ENCODE results near the gene RHOBTB1.
"Not testable (repeated sequence)": the region's sequence is repeated elsewhere in the genome, so short reads cannot be mapped to it uniquely, and the experiment has no call there.

Gene RHOBTB1

DNA sequence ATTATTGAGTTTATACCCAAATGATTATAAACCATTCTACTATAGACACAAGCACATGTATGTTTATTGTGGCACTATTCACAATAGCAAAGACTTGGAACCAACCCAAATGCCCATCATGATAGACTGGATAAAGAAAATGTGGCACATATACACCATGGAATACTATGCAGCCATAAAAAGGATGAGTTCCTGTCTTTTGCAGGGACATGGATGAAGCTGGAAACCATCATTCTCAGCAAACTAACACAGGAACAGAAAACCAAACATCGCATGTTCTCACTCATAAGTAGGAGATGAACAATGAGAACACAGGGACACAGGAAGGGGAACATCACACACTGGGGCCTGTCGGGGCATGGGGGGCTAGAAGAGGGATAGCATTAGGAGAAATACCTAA lies 28.2 kb upstream of the RHOBTB1 start:
- H3K9me3 Mint-ChIP-seq, H3K36me3 Mint-ChIP-seq, H3K4me3 Mint-ChIP-seq, H3K27ac Mint-ChIP-seq, H3K4me1 Mint-ChIP-seq: not testable (repeated sequence)
- peaks cover 11% of the 10 kb centered on the region for H3K27me3 Mint-ChIP-seq

DNA sequence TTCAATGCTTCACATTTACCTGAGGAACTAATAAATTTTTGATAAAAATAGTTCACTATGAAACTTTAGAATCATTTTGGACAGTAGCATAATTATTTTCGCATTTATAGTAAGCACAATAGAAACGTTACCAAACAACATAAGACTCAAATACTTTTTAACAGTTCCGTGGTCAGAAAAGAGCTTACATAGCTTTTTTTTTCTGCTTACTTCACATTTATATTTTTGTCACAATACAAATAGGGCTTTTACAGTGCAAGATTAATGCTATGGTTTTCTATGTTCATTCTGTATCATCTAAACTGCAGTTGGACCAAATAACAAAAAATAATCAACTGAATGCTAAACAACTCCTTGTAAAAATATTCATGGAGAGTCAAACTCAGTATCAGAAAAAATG lies 26.5 kb upstream of the RHOBTB1 start:
- Mint-ChIP-seq H3K9me3 (no peaks in the 10 kb centered on the region), H3K4me1 (no peaks in the 10 kb centered on the region), H3K4me3 (no peak overlapping the region), H3K27me3 (peaks cover 12% of the 10 kb centered on the region), H3K36me3 (no peaks in the 10 kb centered on the region), H3K27ac (no peak overlapping the region)

DNA sequence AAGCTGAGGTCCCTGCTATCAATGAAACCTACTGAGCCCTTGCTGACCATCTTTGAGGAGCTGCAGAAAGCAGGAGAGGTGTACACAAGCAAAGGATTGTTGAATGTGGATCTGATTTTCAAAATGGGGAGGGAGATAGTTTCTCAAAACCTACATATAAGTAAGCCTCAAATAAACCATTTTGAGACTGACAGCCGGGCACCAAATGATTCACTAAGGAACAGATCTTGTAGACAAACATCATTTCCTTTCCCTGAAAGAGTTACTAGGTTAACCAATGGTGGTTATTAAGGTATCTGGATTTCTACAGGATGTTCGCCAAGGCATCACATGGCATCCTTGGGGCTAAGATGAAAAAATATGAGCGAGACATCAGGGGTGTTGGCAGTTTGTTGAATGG lies 24.5 kb upstream of the RHOBTB1 start:
- no peaks in the 10 kb centered on the region for H3K36me3 Mint-ChIP-seq
- H3K27me3 Mint-ChIP-seq = peaks cover 17% of the 10 kb centered on the region
- no peak overlapping the region for H3K4me3 Mint-ChIP-seq
- no peaks in the 10 kb centered on the region for H3K9me3 Mint-ChIP-seq
- no peak overlapping the region for H3K27ac Mint-ChIP-seq
- H3K4me1 Mint-ChIP-seq = peaks cover 4% of the 10 kb centered on the region

DNA sequence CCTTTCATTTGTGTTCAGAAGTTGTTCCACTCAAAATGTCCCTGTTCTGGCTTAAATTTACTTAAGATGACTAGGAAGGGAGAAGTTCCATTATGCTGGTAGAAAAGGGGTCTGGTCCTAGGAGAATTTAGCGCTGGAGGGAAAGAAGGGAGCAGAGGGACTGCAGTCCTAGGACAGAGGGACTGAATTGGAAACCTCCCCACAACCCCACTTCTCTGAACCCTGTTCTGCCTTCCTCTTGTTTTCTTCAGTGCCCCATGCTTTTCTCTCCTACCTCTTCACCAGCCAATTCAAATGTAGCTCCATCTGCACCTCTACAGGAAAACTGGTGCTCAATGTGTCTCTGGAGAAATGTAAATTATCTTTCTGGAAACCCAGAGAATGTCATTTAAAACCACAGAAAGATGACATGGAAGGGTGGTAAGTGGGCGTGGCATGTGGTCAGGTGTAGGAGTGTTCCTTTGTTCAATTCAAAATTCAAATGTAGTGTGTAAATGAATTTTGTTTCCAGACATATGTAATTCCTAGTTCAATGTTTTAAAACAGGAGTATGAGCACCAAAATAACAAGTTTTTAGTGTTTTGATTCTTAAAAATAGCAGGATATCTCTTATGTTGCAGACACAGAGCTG lies 24.0 kb upstream of the RHOBTB1 start:
- H3K27ac Mint-ChIP-seq = no peak overlapping the region
- no peaks in the 10 kb centered on the region for H3K9me3 Mint-ChIP-seq
- H3K4me1 Mint-ChIP-seq = peaks cover 4% of the 10 kb centered on the region
- H3K27me3 Mint-ChIP-seq = peaks cover 17% of the 10 kb centered on the region
- H3K36me3 Mint-ChIP-seq = no peaks in the 10 kb centered on the region
- no peak overlapping the region for H3K4me3 Mint-ChIP-seq

DNA sequence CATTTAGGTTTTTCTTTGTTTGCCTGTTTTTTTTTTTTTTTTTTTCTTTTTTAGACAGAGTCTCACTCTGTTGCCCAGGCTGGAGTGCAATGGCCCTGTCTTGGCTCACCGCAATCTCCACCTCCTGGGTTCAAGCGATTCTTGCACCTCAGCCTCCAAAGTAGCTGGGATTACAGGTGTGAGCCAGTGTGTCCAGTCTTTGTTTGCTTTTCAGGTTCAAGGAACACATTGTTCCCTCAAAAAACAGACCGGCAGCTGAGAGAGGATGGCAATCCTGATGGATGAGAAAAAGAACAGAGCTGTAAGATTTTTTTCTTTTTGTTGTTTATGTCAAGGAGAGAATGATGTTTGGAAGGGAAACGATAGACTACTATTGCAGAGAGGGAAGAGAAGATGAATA lies 23.3 kb upstream of the RHOBTB1 start:
- Mint-ChIP-seq H3K27ac (no peak overlapping the region), H3K27me3 (peaks cover 17% of the 10 kb centered on the region)

DNA sequence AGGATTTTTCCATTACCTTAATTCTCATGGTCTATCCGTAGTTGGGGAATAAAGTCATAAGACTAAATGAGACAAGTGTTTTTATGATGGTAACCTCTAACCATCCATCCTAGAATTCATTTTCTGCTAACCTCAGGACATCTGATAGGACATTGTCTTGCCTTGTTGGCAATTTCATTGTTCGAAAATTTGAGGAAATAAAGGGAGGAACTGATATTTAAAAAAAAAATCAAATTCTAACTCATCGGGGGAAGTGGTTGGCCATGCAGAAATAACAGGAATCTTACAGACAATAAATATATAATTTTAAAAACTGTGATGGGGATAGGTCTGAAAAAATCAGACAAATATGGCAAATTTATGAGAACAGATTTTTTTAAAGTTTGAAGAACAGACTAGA lies 21.7 kb upstream of the RHOBTB1 start:
- Mint-ChIP-seq H3K36me3 (no peaks in the 10 kb centered on the region), H3K27me3 (peaks cover 15% of the 10 kb centered on the region), H3K27ac (no peak overlapping the region), H3K9me3 (no peaks in the 10 kb centered on the region), H3K4me3 (no peak overlapping the region), H3K4me1 (peaks cover 4% of the 10 kb centered on the region)

More for the DNA sequence above, 23.3 kb upstream of the RHOBTB1 start:
- Mint-ChIP-seq H3K4me3 (no peak overlapping the region), H3K36me3 (no peaks in the 10 kb centered on the region), H3K9me3 (no peaks in the 10 kb centered on the region), H3K4me1 (peaks cover 4% of the 10 kb centered on the region)

DNA sequence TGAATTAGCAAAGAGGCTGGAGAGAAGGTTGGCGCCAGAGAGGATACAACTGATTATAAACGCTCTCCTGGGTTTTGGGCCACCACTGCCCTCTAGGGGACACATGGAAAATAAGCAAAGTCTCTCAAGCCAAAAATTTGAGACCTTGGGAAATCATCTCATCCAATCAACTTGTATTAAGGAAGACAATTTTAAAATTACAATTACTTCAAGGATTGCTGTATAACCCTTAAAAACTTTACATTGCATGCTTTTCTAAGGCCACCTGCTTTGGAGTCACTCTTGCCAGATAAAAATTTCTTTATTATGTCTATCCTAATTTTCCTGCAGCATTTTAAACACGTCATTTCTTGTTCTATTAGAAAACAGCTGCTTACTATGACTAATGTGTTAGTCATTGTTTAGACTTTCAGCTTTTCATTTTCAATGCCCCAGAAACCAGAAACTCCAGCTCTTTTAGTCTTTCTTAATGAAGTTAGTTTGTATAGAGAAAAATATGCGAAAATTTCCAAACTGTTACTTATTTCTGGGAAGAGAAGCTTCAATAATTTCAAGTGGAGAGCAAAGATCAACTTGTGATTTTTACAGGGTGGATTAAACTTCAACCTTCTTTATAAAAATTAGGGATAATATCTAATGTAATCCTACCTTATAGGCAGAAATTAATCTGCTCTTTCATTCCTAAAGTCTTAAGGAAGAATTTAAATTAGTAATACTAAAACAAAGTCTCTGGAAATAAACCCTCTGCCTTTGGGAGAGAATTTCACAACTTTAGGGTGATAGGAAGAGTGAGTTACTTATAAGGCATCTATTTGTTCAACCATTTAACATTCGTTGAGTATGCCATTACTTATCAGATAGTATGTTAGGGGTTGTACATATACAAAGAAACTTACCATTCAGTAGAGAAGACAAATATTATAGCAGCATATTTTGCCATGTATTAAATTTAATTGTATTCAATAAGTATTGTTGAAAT lies 20.6 kb upstream of the RHOBTB1 start:
- no peak overlapping the region for H3K27ac Mint-ChIP-seq
- H3K9me3 Mint-ChIP-seq = no peaks in the 10 kb centered on the region
- no peak overlapping the region for H3K4me3 Mint-ChIP-seq
- no peaks in the 10 kb centered on the region for H3K36me3 Mint-ChIP-seq
- H3K27me3 Mint-ChIP-seq = peaks cover 15% of the 10 kb centered on the region
- peaks cover 4% of the 10 kb centered on the region for H3K4me1 Mint-ChIP-seq

DNA sequence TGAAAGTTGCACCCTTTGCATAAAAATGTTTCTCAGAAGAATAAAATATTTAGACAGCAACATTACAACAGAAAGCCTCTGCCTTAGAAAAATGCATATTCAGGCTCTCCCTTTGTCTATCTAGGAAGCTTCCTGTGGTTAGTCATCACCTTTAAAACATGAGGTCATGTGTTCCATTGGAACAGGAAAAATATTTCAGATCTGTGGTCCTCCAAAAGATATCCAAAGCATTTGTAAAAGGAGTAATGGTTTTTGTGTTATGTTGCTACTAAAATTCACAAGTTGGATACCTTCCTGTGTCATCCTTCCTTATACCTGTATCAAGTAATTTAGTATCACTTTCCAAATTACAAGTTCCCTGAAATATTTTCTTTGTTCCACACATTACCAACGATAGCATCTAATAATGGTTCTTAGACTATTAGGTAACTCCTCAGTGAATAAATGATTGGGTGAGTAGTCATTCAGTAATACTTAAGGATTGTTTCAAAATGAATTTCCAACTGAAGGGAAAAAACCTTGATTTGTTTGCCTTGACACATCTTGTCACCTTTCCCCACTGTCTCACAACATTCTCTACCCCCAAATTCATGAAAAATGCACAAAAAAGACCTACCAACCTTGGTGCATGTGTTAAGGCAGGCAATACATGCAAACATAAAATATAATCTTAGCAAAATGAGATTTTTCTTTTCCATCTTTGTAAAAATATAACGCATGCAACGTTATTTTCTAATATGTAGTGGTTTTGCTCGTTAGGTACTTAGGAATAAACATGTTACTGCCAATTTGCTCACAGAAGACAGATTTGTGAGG lies 19.7 kb upstream of the RHOBTB1 start:
- Mint-ChIP-seq H3K27me3 (peaks cover 15% of the 10 kb centered on the region), H3K27ac (no peak overlapping the region), H3K9me3 (no peaks in the 10 kb centered on the region), H3K36me3 (no peaks in the 10 kb centered on the region), H3K4me1 (peaks cover 4% of the 10 kb centered on the region), H3K4me3 (no peak overlapping the region)

DNA sequence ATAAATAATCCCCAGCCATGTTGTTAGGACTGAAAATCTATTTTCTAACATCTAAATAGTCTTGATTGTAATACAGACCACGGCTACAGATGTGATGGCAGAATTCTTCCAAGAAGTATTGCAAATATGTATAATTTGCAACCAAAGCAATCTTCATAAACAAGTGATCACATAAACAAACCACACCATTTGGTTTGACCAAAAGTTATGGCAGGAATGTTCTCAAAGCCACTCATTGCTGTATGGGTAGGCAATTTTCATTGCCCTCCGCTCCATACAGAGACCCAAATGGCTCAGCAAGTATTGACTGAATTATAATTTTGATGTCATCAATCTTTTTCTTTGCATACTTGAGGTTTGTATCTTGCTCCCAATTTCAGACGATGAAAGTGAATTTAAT lies 19.0 kb upstream of the RHOBTB1 start:
- no peaks in the 10 kb centered on the region for H3K36me3 Mint-ChIP-seq
- H3K27ac Mint-ChIP-seq = no peak overlapping the region
- H3K4me3 Mint-ChIP-seq = no peak overlapping the region
- peaks cover 10% of the 10 kb centered on the region for H3K27me3 Mint-ChIP-seq
- H3K4me1 Mint-ChIP-seq = peaks cover 4% of the 10 kb centered on the region
- H3K9me3 Mint-ChIP-seq = no peaks in the 10 kb centered on the region

DNA sequence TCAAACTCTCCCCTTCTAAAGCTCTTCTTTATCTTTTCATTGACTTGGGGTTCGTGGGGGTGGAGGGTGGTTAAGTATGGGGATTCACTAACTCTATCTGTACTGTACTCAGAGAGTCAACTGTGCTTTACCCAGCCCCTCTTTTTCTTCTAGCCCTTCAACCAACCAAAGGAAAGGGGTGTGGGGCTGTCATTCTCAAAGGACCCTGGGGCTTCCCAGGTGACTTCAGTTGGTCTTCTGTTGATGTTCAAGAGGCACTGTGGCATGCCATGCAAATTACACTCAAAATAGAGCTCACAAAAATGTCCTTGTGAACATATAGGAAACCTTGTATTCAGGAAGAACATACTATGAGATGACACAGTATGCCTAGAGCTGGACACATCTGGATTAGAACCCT lies 16.9 kb upstream of the RHOBTB1 start:
- no peaks in the 10 kb centered on the region for H3K36me3 Mint-ChIP-seq

DNA sequence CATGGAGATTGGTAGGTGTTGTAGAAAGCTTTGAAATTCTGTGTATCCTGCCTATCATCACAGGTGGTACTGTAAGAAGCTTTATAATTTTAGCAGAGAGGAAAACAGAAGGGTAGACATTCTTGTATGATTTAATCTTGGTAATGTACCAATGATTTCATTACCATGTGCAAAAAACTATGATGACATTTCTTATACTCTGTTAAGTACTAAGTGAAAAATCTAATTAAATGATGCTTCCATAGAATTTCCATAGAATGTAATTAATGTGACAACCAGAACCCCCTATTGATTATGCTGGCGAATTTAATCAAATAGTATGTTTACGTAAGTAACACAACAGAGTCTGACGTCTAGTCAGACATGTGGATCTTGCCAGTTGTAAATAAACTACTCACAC lies 16.0 kb upstream of the RHOBTB1 start:
- no peak overlapping the region for H3K27ac Mint-ChIP-seq
- peaks cover 4% of the 10 kb centered on the region for H3K4me1 Mint-ChIP-seq
- no peak overlapping the region for H3K4me3 Mint-ChIP-seq
- peaks cover 5% of the 10 kb centered on the region for H3K27me3 Mint-ChIP-seq
- H3K9me3 Mint-ChIP-seq = no peaks in the 10 kb centered on the region
- H3K36me3 Mint-ChIP-seq = no peaks in the 10 kb centered on the region

More for the DNA sequence above, 16.9 kb upstream of the RHOBTB1 start:
- Mint-ChIP-seq H3K9me3 (no peaks in the 10 kb centered on the region), H3K4me3 (no peak overlapping the region), H3K27me3 (peaks cover 7% of the 10 kb centered on the region), H3K4me1 (peaks cover 4% of the 10 kb centered on the region), H3K27ac (no peak overlapping the region)

DNA sequence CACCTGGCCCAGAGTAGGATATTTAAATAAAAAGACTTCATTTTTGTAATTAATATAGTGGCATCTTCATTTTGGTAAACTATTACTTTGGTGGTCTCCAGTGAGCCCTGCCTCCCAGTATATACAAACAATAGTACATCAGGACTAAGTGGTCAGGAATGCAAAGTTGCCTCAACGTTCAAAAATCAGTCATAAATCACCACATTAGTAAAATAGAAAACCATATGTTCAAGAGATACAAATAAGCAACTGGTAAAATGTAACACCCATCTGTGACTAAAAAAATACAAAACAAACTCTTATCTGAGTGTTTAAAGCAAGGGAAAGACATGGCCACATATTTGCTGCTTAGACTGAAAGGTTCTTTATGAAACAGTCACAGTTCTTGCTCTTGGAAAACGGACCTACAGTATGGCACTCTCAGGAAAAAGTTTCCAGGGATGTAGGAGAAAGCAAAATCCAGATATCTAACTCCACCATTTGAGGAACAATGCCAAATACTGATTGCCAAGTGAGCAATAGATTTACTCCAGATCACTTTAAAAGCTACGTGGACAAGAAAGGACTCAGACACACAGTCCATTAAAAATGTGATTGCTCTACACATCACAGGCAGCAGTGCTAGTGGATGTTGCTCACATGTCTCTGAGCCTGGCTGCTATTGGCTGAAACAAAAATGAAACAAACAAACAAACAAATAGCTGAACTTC lies 15.1 kb upstream of the RHOBTB1 start:
- Mint-ChIP-seq H3K27me3 (peaks cover 3% of the 10 kb centered on the region), H3K9me3 (no peaks in the 10 kb centered on the region), H3K4me3 (no peak overlapping the region), H3K27ac (no peak overlapping the region), H3K4me1 (peaks cover 2% of the 10 kb centered on the region), H3K36me3 (no peaks in the 10 kb centered on the region)

DNA sequence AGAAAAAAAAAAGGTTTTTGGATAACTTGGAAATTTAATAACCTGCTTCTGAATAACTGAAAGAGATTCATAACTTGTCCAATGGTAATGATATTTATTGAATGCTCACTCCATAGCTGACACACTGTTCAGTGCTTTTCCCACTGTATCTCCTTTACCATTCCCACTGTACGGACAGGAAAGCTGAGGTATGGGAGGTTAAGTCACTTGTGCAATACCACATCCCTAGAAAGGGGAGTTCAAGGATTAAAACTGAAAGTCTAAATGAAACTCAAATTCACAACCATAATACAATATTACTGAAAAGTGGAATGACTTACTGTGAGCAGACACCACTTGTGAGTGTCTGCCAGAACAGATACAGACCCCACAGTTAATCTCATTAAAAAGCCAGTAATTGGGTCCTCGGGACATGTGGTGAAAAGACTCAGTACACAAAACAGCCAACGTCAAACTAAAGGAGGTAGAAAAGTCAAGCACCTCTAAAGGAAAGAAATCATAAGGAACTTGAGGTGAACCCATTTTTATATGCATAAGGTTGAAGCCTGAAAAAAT lies 13.8 kb upstream of the RHOBTB1 start:
- Mint-ChIP-seq H3K4me3 (no peak overlapping the region), H3K36me3 (no peaks in the 10 kb centered on the region), H3K9me3 (no peaks in the 10 kb centered on the region), H3K27ac (no peak overlapping the region), H3K27me3 (peaks cover 2% of the 10 kb centered on the region), H3K4me1 (no peaks in the 10 kb centered on the region)

DNA sequence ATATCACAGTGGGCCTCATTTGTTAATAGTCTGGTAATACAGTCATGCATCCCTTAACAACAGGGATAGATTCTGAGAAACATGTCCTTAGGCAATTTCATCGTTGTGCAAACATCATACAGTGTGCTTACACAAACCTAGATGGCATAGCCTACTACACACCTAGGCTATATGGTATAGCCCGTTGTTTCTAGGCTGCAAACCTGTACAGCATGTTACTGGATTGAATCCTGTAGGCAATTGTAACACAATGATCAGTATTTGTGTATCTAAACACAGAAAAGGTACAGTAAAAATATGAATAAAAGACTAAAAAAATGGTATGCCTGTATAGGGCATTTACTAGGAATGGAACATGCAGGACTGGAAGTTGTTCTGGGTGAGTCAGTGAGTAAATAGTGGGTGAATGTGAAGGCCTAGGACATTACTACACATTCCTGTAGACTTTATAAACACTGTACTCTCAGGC lies 12.0 kb upstream of the RHOBTB1 start:
- Mint-ChIP-seq H3K27me3 (peaks cover 6% of the 10 kb centered on the region), H3K4me1 (no peaks in the 10 kb centered on the region), H3K4me3 (no peak overlapping the region)

DNA sequence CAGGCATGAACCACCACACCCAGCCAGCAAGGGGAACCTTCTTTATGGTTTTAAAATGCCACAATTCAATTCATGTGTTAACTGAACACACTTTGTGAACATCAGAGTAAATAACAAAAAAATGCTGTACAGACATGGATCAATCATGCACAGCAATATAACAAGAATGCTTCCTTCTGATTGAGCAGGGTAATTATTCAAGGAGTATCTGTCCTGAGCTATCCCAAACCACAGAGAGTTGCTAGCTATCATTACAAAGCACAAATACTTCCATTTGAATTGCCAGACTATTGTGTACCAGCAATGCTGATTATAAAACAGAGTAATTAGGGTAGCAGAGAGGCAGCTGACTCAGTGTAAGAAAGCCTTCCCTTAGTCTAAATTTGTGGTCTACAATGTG lies 11.3 kb upstream of the RHOBTB1 start:
- Mint-ChIP-seq H3K9me3 (no peaks in the 10 kb centered on the region), H3K27ac (no peak overlapping the region), H3K4me3 (no peak overlapping the region), H3K27me3 (peaks cover 6% of the 10 kb centered on the region), H3K4me1 (no peaks in the 10 kb centered on the region), H3K36me3 (no peaks in the 10 kb centered on the region)

More for the DNA sequence above, 12.0 kb upstream of the RHOBTB1 start:
- Mint-ChIP-seq H3K9me3 (no peaks in the 10 kb centered on the region), H3K27ac (no peak overlapping the region), H3K36me3 (no peaks in the 10 kb centered on the region)

Data from activated naive CD4-positive, alpha-beta T cell treated with anti-CD3 and anti-CD28 coated beads, Interleukin-2, amount 50 U/mL, for 24 hours (primary cell).